SK-N-SH (cell line): ENCODE measurements around the gene HSPH1. TPM values are rescaled to one million over a fixed set of nuclear protein-coding genes. Genes with fewer than 3 reads are reported as not detected.

Experiments used
- CTCF ChIA-PET: fragments of 300-600, 350-600 bp; formaldehyde crosslinking; extraction: SDS; loops from one replicate; lab custom pipeline; 2021; lab: Yijun Ruan, JAX
- POLR2A ChIA-PET: fragments of 350-600 bp; sonication (Branson Sonifier 250); formaldehyde crosslinking; extraction: SDS; loops from one replicate; lab custom pipeline; 2020; ENCODE audit warnings: antibody characterized with exemption, inconsistent platforms; lab: Yijun Ruan, JAX
- DNase-seq: peaks from one replicate; pipeline ENCODE4 v3.0.0; 2012
- H2AFZ ChIP-seq: fragments of 200-600 bp; sonication (generic); 2 replicates; pipeline ENCODE4 v1.8.1; 2016; ENCODE audit warnings: antibody characterized with exemption, mild to moderate bottlenecking, low read depth
- H3F3A ChIP-seq: fragments of 200-600 bp; sonication (generic); replicated peaks from 2 replicates; pipeline ENCODE3; 2016; ENCODE audit warnings: antibody characterized with exemption, mild to moderate bottlenecking; ENCODE audit not compliant: insufficient read depth
- H3K27ac ChIP-seq, 2 experiments: fragments of 200-500 bp in 1 of 2; fragments of 200-600 bp in 1 of 2; sonication (Bioruptor generic) in 1 of 2; sonication (generic), shearing (Covaris generic) in 1 of 2; 2 replicates each; pipeline versions ENCODE4 v1.5.1 to v1.6.1; 2014 to 2016; ENCODE audit warnings: low read depth in 2 of 2, inconsistent platforms in 1 of 2, low read length in 1 of 2, mild to moderate bottlenecking in 1 of 2, mixed read lengths in 1 of 2
- H3K27me3 ChIP-seq: fragments of 200-600 bp; sonication (generic), shearing (Covaris generic); 2 replicates; pipeline ENCODE4 v1.6.1; 2016; ENCODE audit warnings: mixed run types; ENCODE audit not compliant: insufficient read depth
- H3K36me3 ChIP-seq, 2 experiments: fragments of 200-500 bp in 1 of 2; fragments of 200-600 bp in 1 of 2; sonication (Bioruptor generic) in 1 of 2; sonication (generic) in 1 of 2; replicated peaks in 1 of 2; 2 replicates each; pipeline versions ENCODE3 to v1.5.1; 2014 to 2016; ENCODE audit warnings: low read length in 1 of 2, mild to moderate bottlenecking in 1 of 2; ENCODE audit not compliant: insufficient read depth in 2 of 2, control insufficient read depth in 1 of 2
- H3K4me1 ChIP-seq, 2 experiments: fragments of 200-500 bp in 1 of 2; fragments of 200-600 bp in 1 of 2; sonication (Bioruptor generic) in 1 of 2; sonication (generic), shearing (Covaris generic) in 1 of 2; 2 replicates each; pipeline versions ENCODE4 v1.5.1 to v1.6.1; 2014 to 2016; ENCODE audit warnings: low read depth in 1 of 2, low read length in 1 of 2, mixed run types in 1 of 2; ENCODE audit not compliant: insufficient read depth in 2 of 2, control insufficient read depth in 1 of 2
- H3K4me2 ChIP-seq: fragments of 200-600 bp; sonication (generic), shearing (Covaris generic); 2 replicates; pipeline ENCODE4 v1.6.1; 2017; ENCODE audit warnings: mixed run types
- H3K4me3 ChIP-seq, 2 experiments: fragments of 200-500 bp in 1 of 2; fragments of 200-600 bp in 1 of 2; sonication (Bioruptor generic) in 1 of 2; sonication (generic), shearing (Covaris generic) in 1 of 2; 2 replicates each; pipeline versions ENCODE4 v1.5.1 to v1.8.1; 2014 to 2016; ENCODE audit warnings: low read depth in 2 of 2, inconsistent platforms in 1 of 2, low read length in 1 of 2, mild to moderate bottlenecking in 1 of 2, mixed read lengths in 1 of 2, moderate library complexity in 1 of 2
- H3K79me2 ChIP-seq: fragments of 200-600 bp; sonication (generic); 2 replicates; pipeline ENCODE4 v1.8.1; 2017; ENCODE audit warnings: mild to moderate bottlenecking; ENCODE audit not compliant: insufficient read depth
- H3K9ac ChIP-seq: fragments of 200-600 bp; sonication (generic); 2 replicates; pipeline ENCODE4 v1.6.1; 2017; ENCODE audit warnings: mixed run types
- H3K9me2 ChIP-seq: fragments of 200-600 bp; sonication (generic); 2 replicates; pipeline ENCODE4 v1.6.1; 2017; ENCODE audit warnings: mixed run types
- H3K9me3 ChIP-seq: fragments of 200-600 bp; sonication (generic); 2 replicates; pipeline ENCODE4 v1.6.1; 2017; ENCODE audit warnings: mixed run types, mild to moderate bottlenecking, moderate library complexity
- H4K20me1 ChIP-seq: fragments of 200-600 bp; sonication (generic); 2 replicates; pipeline ENCODE4 v1.6.1; 2017; ENCODE audit warnings: mild to moderate bottlenecking, mixed run types; ENCODE audit not compliant: insufficient read depth
- CHD2 ChIP-seq: fragments of 150-350 bp; IDR thresholded peaks from 2 replicates; pipeline ENCODE4 v1.6.1; 2018; ENCODE audit warnings: low read length; ENCODE audit not compliant: partially characterized antibody
- ELF1 ChIP-seq: IDR thresholded peaks from 2 replicates; pipeline ENCODE4 v1.4.0; 2012
- EP300 ChIP-seq, 2 experiments: IDR thresholded peaks; 2 replicates each; pipeline versions ENCODE4 v1.4.0 to v1.6.1; 2012; ENCODE audit warnings: borderline replicate concordance in 1 of 2, low read depth in 1 of 2, low read length in 1 of 2
- FOXJ3 ChIP-seq: sonication (generic); formaldehyde crosslinking; IDR thresholded peaks from 2 replicates; pipeline ENCODE4 v1.5.1; 2020; ENCODE audit warnings: mild to moderate bottlenecking, missing genetic modification reagents
- FOXM1 ChIP-seq: IDR thresholded peaks from 2 replicates; pipeline ENCODE4 v1.4.0; 2012; ENCODE audit warnings: low read depth, mild to moderate bottlenecking
- GABPA ChIP-seq: IDR thresholded peaks from 2 replicates; pipeline ENCODE4 v1.4.0; 2012; ENCODE audit warnings: low read depth, mild to moderate bottlenecking
- GATA2 ChIP-seq: sonication (generic); formaldehyde crosslinking; IDR thresholded peaks from 2 replicates; pipeline ENCODE4 v1.5.0; 2020; ENCODE audit warnings: mild to moderate bottlenecking, missing genetic modification reagents
- MEF2A ChIP-seq: IDR thresholded peaks from 2 replicates; pipeline ENCODE4 v1.4.0; 2012; ENCODE audit warnings: low read depth, borderline replicate concordance
- MXI1 ChIP-seq: IDR thresholded peaks from 2 replicates; pipeline ENCODE4 v1.6.1; 2012; ENCODE audit warnings: mild to moderate bottlenecking, low read depth, low read length, improper control_type of control experiment
- NFIC ChIP-seq: IDR thresholded peaks from 2 replicates; pipeline ENCODE4 v1.4.0; 2012; ENCODE audit warnings: borderline replicate concordance
- NRF1 ChIP-seq: IDR thresholded peaks from 2 replicates; pipeline ENCODE4 v1.6.1; 2012; ENCODE audit warnings: low read depth, mild to moderate bottlenecking, low read length
- POLR2AphosphoS5 ChIP-seq: IDR thresholded peaks from 2 replicates; pipeline ENCODE4 v1.6.1; 2012; ENCODE audit warnings: low read depth, low read length
- RAD21 ChIP-seq: IDR thresholded peaks from 2 replicates; pipeline ENCODE4 v1.6.1; 2012; ENCODE audit warnings: mild to moderate bottlenecking, low read length
- SIN3A ChIP-seq: IDR thresholded peaks from 2 replicates; pipeline ENCODE4 v1.6.1; 2012; ENCODE audit warnings: low read depth, mild to moderate bottlenecking, low read length, moderate library complexity, borderline replicate concordance
- TAF1 ChIP-seq: IDR thresholded peaks from 2 replicates; pipeline ENCODE4 v1.6.1; 2012; ENCODE audit warnings: low read depth, mild to moderate bottlenecking, low read length, moderate library complexity, borderline replicate concordance
- TCF12 ChIP-seq: IDR thresholded peaks from 2 replicates; pipeline ENCODE4 v1.4.0; 2012
- TEAD4 ChIP-seq: IDR thresholded peaks from 2 replicates; pipeline ENCODE4 v1.4.0; 2012; ENCODE audit warnings: mild to moderate bottlenecking, borderline replicate concordance; ENCODE audit not compliant: insufficient read depth
- YY1 ChIP-seq: IDR thresholded peaks from 2 replicates; pipeline ENCODE4 v1.4.0; 2012; ENCODE audit warnings: low read depth, mild to moderate bottlenecking
- WGBS: methylation state at CpG from one replicate; pipeline ENCODE4 v1.1.6; 2017; ENCODE audit warnings: low lambda C conversion rate; 5-methylcytosine and 5-hydroxymethylcytosine counted together
- polyA plus RNA-seq, 3 experiments: library from polyadenylated mRNA; depleted of rRNA; stranded (reverse); fragments of >200 nt; gene quantifications; 2 replicates each; pipeline ENCODE4 v1.2.3, GENCODE V29; 2012
- TF ChIP-seq, protein P1 (sequence below): IDR thresholded peaks from 2 replicates; pipeline ENCODE4 v1.4.0; 2012; ENCODE audit warnings: low read depth
- TF ChIP-seq, protein P2 (sequence below): fragments of 200-600 bp; sonication (generic); IDR thresholded peaks from 2 replicates; pipeline ENCODE4 v1.6.1; 2017; ENCODE audit warnings: antibody characterized with exemption, mild to moderate bottlenecking, moderate library complexity
- TF ChIP-seq, protein P3 (sequence below): IDR thresholded peaks from 2 replicates; pipeline ENCODE4 v1.6.1; 2012; ENCODE audit warnings: mild to moderate bottlenecking, low read depth, low read length, moderate library complexity
- TF ChIP-seq, protein P4 (sequence below): fragments of 150-350 bp; IDR thresholded peaks from 2 replicates; pipeline ENCODE4 v1.6.1; 2016; ENCODE audit warnings: mild to moderate bottlenecking, low read depth, low read length
- TF ChIP-seq, protein P5 (sequence below): fragments of 150-350 bp; IDR thresholded peaks from 2 replicates; pipeline ENCODE4 v1.6.1; 2017; ENCODE audit warnings: antibody characterized with exemption, low read length, low read depth, borderline replicate concordance
- TF ChIP-seq, protein P6 (sequence below): IDR thresholded peaks from 2 replicates; pipeline ENCODE4 v1.4.0; 2012; ENCODE audit warnings: low read depth, borderline replicate concordance

The HSPH1 gene
- polyA plus RNA-seq (2012; rRNA removed): 30.4 and 32.8 TPM in 2 replicates
- 36.7 and 50.8 TPM in 2 replicates for polyA plus RNA-seq (2012; cell fraction: cytosol; rRNA removed)
- polyA plus RNA-seq (2012; cell fraction: nucleus; rRNA removed): 35.3 and 53.9 TPM in 2 replicates

DNA sequence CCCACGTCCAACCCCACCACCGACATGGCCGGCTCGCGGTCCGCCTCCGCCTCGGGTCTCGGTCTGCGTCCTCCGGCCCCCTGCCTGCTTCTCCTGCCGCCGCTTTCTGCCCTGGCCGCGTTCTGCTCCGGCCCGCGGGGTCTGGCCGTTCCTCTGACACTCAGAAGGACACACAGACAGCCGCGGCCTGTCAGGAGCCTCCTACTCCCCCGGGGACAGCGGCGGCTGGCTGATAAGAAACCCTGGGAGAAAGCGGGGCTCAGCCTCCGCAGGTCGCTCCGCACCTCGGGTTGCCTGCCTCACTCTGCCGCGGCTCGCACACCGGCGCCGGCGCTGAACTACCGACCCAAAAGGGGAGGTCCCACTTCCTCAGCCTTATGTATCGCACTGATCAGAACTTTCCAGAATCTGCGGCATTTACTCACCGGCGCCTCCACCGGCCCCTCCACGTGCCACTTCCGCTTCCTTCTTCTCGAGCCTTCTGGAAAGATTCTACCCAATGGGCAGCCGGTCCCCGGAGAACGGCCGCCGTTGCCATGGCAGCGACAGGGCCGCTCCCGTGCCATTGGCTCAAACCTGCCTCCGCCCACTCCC is at the start of gene HSPH1:
TSS of gene HSPH1 (minus strand) at position 348 of the 594 bp plus-strand sequence. CDS start at position 26, 322 bp downstream.
- Histone ChIP-seq H3K4me1 (peaks cover 0 to 15% of the 10 kb centered on the region in 2 experiments; a peak in 2 of 4 replicates), H3K36me3 (peaks cover 17 to 23% of the 10 kb centered on the region in 2 experiments), H3K9ac (peak within 1 kb of the TSS; percentile 88), H2AFZ (peak within 1 kb of the TSS; percentile 87), H3K9me3 (no peaks in the 10 kb centered on the region), H4K20me1 (peaks cover 19% of the 10 kb centered on the region), H3F3A (no peaks in the 10 kb centered on the region), H3K27ac (peak within 1 kb of the TSS; percentile 92 to 96), H3K4me3 (peak within 1 kb of the TSS; percentile 86 to 98), H3K9me2 (no peaks in the 10 kb centered on the region), H3K4me2 (peak within 1 kb of the TSS; percentile 92), H3K79me2 (peaks cover 49% of the 10 kb centered on the region), H3K27me3 (no peaks in the 10 kb centered on the region)
- ChIA-PET POLR2A (interaction anchor here (0.6 to 0.7 kb wide), 2 partner anchors 79 to 105 kb away, joined by 3 read pairs; no protein-coding TSS in a partner anchor), CTCF (interaction anchor here (0.8 to 3.0 kb wide), 3 partner anchors 38 to 297 kb away, joined by 3 to 11 read pairs (median 10); partner anchors contain the start of gene B3GLCT)
- 0% methylated on average over 26 of the region's 54 CpGs for WGBS
- peak; percentile 94 for DNase-seq
- TF ChIP-seq, protein P1, sequence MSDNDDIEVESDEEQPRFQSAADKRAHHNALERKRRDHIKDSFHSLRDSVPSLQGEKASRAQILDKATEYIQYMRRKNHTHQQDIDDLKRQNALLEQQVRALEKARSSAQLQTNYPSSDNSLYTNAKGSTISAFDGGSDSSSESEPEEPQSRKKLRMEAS: peak; percentile 99
- peak; percentile 94 for TF ChIP-seq POLR2AphosphoS5
- TF ChIP-seq NFIC: no peak
- no peak for TF ChIP-seq CHD2
- no peak for TF ChIP-seq YY1
- TF ChIP-seq, protein P2, sequence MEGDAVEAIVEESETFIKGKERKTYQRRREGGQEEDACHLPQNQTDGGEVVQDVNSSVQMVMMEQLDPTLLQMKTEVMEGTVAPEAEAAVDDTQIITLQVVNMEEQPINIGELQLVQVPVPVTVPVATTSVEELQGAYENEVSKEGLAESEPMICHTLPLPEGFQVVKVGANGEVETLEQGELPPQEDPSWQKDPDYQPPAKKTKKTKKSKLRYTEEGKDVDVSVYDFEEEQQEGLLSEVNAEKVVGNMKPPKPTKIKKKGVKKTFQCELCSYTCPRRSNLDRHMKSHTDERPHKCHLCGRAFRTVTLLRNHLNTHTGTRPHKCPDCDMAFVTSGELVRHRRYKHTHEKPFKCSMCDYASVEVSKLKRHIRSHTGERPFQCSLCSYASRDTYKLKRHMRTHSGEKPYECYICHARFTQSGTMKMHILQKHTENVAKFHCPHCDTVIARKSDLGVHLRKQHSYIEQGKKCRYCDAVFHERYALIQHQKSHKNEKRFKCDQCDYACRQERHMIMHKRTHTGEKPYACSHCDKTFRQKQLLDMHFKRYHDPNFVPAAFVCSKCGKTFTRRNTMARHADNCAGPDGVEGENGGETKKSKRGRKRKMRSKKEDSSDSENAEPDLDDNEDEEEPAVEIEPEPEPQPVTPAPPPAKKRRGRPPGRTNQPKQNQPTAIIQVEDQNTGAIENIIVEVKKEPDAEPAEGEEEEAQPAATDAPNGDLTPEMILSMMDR: peak; percentile 35; the same call in 1 of the 2 replicates
- TF ChIP-seq NRF1: no peak
- TF ChIP-seq FOXM1: 0 out of 2 replicates have a peak, but pooled peaks have one; percentile 19
- TF ChIP-seq TEAD4: no peak
- TF ChIP-seq, protein P3, sequence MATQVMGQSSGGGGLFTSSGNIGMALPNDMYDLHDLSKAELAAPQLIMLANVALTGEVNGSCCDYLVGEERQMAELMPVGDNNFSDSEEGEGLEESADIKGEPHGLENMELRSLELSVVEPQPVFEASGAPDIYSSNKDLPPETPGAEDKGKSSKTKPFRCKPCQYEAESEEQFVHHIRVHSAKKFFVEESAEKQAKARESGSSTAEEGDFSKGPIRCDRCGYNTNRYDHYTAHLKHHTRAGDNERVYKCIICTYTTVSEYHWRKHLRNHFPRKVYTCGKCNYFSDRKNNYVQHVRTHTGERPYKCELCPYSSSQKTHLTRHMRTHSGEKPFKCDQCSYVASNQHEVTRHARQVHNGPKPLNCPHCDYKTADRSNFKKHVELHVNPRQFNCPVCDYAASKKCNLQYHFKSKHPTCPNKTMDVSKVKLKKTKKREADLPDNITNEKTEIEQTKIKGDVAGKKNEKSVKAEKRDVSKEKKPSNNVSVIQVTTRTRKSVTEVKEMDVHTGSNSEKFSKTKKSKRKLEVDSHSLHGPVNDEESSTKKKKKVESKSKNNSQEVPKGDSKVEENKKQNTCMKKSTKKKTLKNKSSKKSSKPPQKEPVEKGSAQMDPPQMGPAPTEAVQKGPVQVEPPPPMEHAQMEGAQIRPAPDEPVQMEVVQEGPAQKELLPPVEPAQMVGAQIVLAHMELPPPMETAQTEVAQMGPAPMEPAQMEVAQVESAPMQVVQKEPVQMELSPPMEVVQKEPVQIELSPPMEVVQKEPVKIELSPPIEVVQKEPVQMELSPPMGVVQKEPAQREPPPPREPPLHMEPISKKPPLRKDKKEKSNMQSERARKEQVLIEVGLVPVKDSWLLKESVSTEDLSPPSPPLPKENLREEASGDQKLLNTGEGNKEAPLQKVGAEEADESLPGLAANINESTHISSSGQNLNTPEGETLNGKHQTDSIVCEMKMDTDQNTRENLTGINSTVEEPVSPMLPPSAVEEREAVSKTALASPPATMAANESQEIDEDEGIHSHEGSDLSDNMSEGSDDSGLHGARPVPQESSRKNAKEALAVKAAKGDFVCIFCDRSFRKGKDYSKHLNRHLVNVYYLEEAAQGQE: peak; percentile 45; the same call in 1 of the 2 replicates
- TF ChIP-seq MEF2A: no peak
- peak; percentile 100 for TF ChIP-seq MXI1
- TF ChIP-seq GATA2 (CRISPR knock-in tag): peak; percentile 61
- TF ChIP-seq TAF1: peak; percentile 89
- peak; percentile 82 for TF ChIP-seq GABPA
- TF ChIP-seq TCF12: 0 out of 2 replicates have a peak, but pooled peaks have one; percentile 5
- TF ChIP-seq, protein P4, sequence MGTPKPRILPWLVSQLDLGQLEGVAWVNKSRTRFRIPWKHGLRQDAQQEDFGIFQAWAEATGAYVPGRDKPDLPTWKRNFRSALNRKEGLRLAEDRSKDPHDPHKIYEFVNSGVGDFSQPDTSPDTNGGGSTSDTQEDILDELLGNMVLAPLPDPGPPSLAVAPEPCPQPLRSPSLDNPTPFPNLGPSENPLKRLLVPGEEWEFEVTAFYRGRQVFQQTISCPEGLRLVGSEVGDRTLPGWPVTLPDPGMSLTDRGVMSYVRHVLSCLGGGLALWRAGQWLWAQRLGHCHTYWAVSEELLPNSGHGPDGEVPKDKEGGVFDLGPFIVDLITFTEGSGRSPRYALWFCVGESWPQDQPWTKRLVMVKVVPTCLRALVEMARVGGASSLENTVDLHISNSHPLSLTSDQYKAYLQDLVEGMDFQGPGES: peak; percentile 44; the same call in 1 of the 2 replicates
- TF ChIP-seq, protein P5, sequence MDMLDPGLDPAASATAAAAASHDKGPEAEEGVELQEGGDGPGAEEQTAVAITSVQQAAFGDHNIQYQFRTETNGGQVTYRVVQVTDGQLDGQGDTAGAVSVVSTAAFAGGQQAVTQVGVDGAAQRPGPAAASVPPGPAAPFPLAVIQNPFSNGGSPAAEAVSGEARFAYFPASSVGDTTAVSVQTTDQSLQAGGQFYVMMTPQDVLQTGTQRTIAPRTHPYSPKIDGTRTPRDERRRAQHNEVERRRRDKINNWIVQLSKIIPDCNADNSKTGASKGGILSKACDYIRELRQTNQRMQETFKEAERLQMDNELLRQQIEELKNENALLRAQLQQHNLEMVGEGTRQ: no peak; the same call in 1 of the 2 replicates
- TF ChIP-seq SIN3A: peak; percentile 88; the same call in 1 of the 2 replicates
- TF ChIP-seq EP300 (IDR thresholded peaks at IDR 0.05; ENCODE audit: borderline replicate concordance in 1 of 2, low read depth in 1 of 2, low read length in 1 of 2): peak; percentile 6 to 88; a peak in 3 of 4 replicates
- no peak for TF ChIP-seq FOXJ3
- TF ChIP-seq ELF1: peak; percentile 88
- TF ChIP-seq RAD21: no peak
- TF ChIP-seq, protein P6, sequence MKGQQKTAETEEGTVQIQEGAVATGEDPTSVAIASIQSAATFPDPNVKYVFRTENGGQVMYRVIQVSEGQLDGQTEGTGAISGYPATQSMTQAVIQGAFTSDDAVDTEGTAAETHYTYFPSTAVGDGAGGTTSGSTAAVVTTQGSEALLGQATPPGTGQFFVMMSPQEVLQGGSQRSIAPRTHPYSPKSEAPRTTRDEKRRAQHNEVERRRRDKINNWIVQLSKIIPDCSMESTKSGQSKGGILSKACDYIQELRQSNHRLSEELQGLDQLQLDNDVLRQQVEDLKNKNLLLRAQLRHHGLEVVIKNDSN: peak; percentile 71
